GM12875 (cell line): ENCODE results near the gene DIP2B.

Source experiments
- H3K4me3 ChIP-seq: one replicate; pipeline ENCODE4 v1.5.1; 2011; ENCODE audit warnings: low read depth, low read length, control low read depth
- CTCF ChIP-seq: IDR thresholded peaks from 2 replicates; pipeline ENCODE4 v1.5.1; 2011; ENCODE audit warnings: low read depth, mild to moderate bottlenecking, control low read depth, inconsistent platforms, low read length, moderate library complexity, borderline replicate concordance; ENCODE audit not compliant: insufficient read depth

DIP2B gene

DNA sequence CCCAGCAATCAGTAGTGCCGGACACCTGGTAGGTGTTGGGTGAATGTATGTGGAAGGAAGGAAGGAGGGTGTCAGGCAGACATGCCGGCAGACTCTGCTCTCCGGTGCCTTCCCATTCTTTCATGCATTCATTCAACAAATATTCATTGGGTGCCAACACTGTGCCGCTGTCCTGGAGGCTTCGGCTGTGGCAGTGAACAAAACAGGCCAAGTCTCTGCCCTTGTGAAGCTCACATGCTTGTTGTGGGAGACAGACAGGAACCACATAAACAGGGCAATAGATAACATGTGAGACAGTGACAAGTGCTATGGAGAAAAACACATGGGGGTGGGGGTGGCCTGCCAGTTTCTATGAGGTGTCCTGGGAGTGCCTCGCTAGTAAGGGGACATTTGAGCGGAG lies 202.6 kb downstream of the DIP2B start:
- no peak for TF ChIP-seq CTCF
- no peak overlapping the region for H3K4me3 ChIP-seq

GRCh38 chr12:50708631-50709030 lies 203.8 kb downstream of the DIP2B start:
- no peak overlapping the region for H3K4me3 ChIP-seq
- TF ChIP-seq CTCF = no peak

- TF ChIP-seq CTCF = no peak
- no peak overlapping the region for H3K4me3 ChIP-seq
Measured at GRCh38 chr12:50711121-50711520, 206.3 kb downstream of the DIP2B start.

DNA sequence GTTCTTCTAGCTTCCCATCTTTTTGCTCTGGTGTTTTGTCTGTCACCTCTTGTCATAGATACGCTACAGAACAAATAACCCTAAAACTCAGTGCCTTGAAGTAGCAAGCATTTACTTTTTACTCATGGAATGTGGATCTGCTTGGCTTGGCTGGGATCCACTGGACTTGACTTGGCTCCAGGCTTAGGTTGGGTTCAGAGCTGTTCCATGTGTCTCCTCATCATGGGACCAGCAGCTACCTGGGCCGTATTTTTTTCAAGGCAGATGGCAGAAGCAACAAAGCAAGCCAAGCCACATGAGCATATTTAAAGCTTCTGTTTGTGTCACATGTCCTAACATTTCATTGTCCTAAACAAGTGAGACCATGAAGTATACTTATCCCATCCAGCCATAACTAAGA lies 210.4 kb downstream of the DIP2B start:
- TF ChIP-seq CTCF = no peak
- no peak overlapping the region for H3K4me3 ChIP-seq

DNA sequence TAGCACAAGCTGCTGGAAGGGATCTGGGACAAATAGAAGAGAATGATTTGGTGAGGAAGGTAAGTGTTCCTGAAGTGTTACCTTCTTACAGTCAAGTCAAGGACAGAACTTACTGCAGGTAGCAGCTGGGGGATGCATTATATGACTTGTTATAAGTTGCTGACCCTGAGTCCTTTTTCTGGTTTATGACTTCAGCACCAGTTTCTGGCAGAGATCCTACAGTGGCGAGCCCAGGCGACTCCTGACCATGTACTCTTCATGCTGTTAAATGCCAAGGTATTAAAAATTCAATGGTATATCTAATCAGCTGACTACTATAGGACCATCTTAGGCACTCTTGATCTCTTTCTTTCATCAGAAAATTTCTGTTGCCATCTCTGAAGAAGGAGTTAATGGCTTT lies 214.0 kb downstream of the DIP2B start:
- H3K4me3 ChIP-seq = no peak overlapping the region
- TF ChIP-seq CTCF = no peak

GRCh38 chr12:50720085-50720484 lies 215.3 kb downstream of the DIP2B start:
- TF ChIP-seq CTCF = no peak
- H3K4me3 ChIP-seq = no peak overlapping the region

DNA sequence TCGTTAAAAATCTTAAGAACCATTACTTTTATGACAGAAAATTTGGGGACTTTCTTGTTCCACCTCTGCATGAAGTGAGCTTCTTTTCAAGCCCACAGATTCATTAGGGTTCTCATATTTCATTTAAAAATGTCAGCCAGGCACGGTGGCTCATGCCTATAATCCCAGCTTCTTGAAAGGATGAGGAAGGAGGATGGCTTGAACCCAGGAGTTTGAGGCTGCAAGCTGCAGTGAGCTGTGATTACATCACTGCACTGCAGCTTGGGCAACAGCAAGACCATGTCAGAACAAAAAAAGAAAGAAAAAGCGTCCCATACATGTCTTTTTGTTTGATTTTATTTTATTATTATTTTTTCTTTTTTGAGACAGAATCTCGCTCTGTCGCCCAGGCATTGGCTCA lies 215.7 kb downstream of the DIP2B start:
- H3K4me3 ChIP-seq = no peak overlapping the region
- no peak for TF ChIP-seq CTCF
